Hippocampal formation (tissue), 2 donors: ENCODE data around the gene PPM1F.
"Not testable (repeated sequence)": the region's sequence is repeated elsewhere in the genome, so short reads cannot be mapped to it uniquely, and the experiment has no call there.

Experiments used
- DNase-seq, 2 donors: peaks; one replicate each; lab custom pipeline; 2025; lab: John Stamatoyannopoulos, UW

The PPM1F gene

DNA sequence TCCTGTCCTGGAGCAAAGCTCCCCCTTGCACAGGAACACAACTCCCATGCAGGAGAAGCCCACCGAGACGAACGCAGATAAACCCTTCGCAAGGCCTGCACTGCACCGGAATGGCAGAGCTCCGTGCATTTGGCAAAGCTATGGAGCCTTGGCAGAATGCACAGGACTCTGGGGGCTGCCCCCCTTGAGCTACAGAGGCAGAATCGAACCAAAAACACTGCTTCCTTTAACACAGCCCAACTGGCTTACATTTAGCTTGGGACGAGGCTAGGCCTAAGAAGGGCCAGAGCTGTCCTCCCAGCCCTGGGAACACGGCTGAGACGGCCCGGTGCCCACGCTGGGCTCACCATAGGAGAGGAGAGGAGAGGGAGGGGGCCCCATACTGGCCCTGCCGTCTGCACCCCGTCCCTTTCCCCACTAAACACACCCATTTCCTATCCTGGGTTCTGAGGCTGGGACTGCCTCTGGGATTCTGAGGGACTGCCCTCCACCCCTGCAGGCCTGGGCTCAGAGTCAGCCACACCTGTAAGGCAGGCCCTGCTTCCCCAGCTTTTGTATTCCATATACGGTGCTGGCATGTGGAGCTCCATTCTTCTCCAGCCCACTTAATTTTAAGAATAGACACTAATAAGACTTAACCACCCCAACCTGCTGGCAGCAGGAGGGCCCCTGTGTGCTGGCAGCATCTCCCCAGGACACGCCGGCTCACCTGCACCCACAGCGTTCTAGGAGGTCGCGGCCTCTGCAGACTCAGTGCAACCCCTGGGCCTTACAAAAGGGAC lies 32.9 kb downstream of the PPM1F start:
- DNase-seq = no peak

DNA sequence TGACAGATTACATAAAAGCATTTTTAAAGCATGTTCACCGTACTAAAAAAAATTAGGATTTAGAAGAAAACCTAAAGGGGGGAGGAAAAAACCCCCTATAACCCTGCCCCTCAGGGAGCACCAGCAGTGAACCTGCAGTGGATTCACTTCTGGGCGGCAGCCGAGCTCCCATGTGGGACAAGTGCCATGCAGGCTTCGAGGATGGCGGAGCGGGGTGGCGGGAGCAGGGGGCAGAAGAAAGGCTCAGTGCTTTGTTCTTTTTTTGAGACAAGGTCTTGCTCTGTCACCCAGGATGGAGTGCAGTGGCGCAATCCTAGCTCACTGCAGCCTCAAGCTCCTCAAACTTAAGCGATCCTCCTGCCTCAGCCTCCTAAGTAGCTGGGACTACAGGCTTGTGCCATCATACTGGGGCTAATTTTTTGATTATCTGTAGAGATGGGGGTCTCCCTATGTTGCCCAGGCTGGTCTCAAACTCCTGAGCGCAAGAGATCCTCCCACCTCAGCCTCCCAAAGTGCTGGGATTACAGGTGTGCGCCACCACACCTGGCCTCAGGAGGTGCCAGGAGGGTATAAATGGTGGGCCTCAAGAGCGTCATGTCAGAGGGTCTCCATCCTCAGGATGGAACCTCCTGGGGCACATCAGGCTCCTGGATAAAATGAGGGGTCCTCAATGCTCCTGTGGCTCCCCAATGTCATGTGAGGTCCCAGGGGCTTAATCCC lies 34.0 kb downstream of the PPM1F start:
- no peak for DNase-seq

DNA sequence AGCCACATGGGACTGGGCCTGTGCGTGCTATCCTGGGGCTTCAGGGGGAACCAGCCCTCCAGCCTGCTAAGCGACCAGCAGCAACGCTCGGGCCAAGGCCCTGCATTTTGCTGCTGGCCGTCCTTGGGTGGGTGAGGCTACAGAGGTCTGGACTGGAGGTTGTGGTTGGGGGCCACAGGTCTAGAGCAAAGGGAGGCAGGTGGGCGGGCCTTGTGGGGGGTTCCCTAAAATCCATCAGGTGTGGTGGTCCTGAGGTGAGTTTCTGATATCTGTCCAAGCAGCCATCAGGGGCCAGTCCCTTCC lies 34.7 kb downstream of the PPM1F start:
- DNase-seq = no peak

DNA sequence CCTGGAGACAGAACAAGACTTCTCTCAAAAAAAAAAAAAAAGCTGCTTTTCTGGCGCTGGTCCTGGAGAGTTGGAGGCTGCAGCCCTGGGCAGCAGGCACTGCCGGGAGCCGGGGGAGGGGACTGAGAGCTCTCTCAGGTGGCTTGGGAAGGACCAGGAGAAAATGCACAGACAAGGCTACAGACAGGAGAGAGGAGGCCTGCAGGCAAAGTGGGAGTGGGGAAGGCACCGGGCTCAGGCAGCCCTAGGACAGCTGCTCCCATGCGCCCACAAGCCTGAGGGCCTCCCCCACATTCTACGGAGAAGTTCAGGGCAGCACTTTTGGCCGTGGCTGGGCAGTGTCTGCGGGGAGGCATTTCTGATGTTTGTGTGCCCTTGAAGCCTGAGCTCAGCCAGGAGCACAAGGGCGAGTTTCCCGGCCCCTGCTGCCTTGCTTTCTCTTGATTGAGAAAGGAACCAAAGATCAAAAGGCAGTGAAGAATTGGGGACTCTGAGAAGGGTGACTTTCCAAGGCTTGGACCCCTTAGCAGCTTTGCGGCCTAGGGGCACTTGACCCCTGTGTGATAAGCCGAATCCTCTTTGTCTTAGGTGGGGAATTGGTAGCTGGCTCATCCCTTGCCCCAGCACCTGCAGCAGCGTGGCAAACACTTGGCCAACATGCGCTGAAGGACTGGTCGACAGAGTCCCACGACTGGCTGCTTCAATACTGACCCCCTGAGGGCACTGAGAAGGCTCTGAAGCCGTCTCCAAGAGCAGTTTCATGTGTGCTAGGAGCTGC lies 35.3 kb downstream of the PPM1F start:
- peak in 1 of 2 donors; percentile 6 for DNase-seq

DNA sequence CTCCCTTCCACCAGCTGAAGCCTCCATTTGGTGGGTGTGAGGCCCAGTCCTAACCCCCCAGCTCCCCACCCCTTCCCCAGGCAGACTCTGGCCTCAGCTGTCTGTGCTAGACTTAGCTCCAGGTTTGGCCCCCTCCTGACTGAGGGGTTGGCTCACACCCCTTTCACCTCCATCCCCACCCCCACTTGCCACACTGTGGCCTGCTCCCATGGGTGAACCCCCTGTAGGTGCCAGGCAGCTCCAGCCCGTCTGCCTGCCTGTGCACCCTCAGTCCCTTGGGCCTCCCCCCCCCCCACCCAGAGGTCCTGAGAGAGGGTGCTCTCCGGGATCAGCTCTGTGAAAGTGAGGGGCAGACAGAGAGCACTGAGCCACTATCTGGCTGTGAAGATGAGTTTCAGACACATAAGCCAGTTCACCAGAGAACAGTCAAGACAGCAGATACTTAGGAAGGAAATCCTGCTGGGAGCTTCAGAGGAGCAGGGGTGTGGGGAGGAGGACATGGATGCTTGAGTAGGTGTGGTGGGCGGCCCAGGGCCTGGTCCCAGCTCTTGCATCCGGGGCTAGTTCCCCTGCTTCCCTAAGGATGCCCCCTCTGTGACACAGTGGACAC lies 36.2 kb downstream of the PPM1F start:
- no peak for DNase-seq

DNA sequence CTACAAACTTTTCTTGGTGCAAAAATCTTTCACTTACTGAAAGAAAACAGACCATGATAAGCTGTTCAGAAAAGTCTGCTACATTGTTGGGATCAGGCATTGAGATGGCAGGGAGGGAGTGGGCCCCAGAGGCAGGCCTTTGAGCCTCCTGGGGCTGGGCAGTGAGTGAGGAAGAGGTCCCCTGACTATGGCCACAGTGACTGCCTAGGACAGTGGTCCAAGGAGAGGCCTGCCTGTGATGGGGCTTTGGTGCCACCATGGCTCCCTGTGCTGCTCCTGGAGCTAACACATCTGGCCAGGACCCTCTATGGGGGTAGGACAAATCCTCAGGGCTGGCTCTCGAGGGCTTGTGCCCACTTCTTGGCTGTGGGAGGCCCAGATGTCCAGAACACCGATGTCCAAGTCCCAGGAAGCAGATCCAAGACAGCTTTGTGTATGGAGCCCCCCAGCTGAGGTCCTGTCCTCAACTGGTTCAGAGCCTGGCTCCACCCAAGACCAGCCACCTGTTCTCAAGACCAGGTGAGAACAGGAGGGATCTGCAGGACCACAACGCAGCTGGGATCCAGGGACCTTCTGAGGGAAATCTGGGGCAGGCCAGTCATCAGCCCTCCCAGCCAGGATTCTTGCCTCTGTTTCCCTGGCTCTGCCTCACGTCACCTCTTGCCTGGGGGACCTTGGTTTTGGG lies 36.9 kb downstream of the PPM1F start:
- no peak for DNase-seq

DNA sequence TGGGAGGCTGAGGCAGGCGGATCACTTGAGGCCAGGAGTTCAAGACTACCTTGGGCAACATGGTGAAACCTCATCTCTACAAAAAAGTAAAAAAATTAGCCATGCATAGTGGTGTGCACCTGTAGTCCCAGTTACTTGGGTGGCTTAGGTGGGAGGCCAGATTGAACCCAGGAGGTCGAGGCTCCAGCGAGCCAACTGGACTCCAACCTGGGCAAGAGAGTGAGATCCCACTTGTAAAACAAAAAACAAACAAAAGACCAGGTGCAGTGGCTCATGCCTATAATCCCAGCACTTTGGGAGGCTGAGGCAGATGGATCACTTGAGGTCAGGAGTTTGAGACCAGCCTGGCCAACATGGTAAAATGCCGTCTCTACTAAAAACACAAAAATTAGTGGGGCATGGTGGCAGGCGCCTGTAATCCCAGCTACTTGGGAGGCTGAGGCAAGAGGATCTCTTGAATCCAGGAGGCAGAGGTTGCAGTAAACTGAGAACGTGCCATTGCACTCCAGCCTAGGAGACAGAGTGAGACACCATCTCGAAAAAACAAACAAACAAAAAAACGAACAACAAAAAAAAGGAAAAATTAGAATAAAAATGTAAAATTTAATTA lies 38.5 kb downstream of the PPM1F start:
- not testable (repeated sequence) for DNase-seq

DNA sequence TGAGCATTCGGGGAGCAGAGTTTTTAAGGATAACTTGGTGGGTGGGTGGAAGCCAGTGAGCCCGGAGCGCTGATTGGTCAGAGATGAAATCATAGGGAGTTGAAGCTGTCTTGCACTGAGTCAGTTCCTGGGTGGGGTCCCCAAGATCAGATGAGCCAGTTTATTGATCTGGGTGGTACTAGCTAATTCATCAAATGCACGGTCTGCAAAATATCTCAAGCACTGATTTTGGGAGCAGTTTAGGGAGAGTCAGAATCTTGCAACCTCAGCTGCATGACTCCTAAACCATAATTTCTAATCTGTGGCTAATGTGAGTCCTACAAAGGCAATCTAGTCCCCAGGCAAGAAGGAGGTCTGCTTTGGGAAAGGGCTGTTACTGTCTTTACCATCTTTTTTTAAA lies 42.3 kb downstream of the PPM1F start:
- DNase-seq = not testable (repeated sequence)

DNA sequence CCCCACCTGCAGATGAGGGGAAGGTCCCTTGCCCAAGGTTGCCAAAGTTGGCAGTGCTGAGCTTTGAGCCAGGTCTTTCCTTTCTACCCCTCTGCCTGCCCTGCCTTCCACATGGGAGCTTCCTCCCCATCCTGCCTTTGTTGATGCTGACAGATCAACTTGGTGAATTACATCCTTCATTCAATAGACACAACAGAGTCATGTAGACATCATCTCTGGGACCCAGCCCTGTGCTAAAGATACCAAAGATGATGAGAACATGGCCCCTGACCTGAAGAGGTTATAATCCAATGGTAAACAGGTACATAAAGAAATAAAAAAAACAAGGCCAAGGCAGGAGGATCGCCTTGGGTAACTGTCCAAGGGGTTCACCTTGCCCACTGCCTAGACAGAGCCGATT lies 42.8 kb downstream of the PPM1F start:
- no peak for DNase-seq

DNA sequence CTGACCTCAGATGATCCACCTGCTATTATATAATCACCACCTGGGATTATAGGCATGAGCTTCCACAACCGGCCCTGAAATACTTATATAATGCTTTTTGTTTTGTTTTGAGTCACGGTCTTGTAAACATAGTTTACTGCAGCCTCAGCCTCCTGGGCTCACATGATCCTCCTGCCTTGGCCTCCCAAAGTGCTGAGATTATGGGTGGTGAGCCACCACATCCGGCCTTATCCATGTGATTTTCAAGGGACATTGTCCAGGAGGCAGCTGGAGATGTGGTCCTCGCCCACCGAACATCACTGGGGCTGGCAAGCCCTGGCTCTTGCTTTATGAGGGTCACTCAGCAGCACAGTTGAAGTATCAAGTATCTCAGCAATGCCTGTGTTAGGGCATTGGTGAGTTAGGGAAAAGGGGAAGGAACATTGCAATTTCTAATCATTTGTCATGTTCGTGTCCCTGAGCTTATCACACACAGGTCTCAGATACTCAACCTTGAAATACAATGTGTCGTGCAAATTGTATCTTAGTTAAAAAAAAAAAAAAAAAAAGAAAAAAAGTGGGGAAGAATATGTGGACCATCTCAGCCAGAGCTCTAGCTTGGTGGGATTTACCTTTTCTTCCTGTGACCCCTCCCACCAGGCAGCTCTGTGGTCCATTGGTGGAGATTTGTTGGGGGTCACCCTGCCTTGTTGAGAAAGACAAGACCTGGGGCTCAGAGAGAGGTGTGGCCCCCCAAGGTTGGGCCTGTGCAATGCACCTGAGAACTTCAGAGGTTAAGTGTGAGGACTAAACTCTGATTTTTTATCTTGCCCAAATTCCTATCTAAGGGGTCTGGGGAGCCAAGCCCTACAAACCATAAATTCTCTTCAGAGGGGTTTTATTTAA lies 44.8 kb downstream of the PPM1F start:
- DNase-seq = no peak

DNA sequence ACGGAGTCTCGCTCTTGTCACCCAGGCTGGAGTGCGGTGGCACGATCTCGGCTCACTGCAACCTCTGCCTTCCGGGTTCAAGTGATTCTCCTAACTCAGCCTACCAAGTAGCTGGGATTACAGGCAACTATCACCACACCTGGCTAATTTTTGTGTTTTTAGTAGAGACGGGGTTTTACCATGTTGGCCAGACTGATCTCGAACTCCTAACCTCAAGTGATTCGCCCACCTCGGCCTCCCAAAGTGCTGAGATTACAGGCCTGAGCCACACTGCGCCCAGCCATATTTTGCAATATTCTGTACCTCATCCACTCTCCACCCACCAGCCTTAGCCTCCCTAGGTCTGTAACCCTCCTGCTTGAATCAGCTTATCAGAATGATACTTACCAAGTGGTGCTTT lies 47.4 kb downstream of the PPM1F start:
- not testable (repeated sequence) for DNase-seq

DNA sequence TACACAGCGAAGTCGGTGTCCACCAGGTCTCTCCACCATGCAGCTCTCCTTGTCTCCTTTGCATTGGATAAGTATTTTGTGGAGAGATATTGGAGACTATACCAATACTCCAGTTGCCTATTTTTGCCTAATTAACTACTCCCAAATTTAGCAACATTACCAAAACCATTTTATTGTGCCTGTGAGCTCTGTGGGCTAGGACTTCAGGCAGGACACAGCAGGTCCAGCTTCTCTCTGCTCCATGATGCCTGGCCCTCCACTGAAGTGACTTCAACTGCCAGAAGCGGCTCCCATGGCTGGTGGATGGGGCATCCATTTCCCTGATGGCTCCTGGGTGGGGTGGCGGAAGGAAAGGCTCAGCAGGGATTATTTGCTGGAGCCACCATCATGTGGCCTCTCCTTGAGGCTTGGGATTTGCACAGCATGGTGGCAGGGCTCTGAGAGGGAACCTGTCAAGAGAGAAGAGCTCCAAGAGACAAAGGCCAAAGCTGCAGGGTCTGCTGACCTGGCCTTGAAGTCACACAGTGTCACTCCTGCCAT lies 48.3 kb downstream of the PPM1F start:
- DNase-seq = no peak

DNA sequence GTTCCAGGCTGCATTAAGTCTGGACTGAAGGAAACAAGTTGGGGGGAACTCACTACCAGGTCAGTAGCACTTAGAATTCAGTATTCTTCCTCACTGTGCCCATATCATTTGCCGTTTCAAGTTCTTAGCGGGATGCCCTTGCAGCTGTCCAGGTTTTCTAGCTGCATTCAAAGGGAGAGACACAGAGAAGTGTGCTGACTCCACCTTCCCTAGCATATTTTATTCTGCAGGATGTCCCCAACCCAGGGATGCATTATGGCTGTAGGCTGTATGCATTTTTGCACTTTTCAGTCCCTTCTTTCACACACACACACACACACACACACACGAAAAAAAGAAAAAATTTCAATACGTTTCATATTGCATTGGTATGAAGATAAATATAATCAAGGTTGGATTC lies 49.4 kb downstream of the PPM1F start:
- DNase-seq = no peak

DNA sequence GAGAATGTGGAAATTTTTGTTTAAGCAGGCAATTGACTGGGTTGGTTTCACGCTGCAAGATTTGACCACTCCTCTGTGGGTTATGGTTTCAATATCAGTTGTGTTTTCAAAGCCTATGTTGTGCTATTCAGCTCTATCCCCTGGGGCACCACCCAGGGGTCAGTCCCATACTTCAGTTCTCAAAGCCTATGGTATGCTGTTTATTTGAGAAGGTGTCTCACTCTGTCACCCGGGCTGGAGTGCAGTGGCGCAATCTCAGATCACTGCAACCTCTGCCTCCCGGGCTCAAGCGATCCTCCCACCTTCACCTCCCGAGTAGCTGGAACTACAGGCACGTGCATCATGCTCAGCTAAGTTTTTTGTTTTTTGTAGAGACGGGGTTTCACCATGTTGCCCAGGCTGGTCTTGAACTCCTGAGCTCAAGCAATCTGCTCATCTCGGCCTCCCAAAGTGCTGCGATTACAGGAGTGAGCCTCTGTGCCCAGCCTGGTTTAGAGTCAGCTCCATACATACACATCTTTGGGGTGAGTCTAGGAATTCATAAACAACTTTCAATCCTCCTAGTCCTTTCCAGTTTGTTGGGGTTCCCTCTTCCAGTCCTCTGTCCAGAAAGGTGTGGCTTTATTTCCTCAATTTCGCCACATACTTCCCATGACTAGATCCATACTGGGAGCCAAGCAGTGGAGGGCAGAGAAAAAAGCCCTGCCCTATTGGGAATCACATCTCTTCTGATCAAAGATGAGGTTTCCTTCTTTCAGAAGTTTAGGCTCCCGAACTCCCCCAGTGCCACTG lies 50.2 kb downstream of the PPM1F start:
- no peak for DNase-seq

DNA sequence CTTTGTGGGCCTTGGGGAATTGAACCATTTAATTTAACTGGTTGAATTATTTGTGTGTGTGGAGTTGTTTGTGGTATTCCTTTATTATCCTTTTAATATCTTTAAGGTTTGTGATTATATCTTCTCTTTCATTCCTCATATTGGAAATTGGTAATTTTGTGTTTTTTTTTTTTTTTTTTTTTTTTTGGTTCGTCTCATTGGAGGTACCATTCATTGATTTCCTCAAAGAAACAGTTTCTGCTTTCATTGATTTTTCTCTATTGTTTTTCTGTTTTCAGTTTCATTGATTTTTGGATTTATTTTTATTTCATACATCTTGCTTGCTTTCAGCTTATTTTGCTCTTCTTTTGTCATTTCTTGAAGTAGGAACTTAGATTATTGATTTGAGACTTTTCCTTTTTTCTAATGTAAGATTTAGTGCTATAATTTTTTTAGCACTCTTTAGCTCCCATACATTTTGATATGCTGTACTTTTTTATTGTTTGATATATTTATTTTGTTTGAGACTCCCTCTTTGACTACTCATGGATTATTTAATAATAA lies 54.2 kb downstream of the PPM1F start:
- DNase-seq = no peak

DNA sequence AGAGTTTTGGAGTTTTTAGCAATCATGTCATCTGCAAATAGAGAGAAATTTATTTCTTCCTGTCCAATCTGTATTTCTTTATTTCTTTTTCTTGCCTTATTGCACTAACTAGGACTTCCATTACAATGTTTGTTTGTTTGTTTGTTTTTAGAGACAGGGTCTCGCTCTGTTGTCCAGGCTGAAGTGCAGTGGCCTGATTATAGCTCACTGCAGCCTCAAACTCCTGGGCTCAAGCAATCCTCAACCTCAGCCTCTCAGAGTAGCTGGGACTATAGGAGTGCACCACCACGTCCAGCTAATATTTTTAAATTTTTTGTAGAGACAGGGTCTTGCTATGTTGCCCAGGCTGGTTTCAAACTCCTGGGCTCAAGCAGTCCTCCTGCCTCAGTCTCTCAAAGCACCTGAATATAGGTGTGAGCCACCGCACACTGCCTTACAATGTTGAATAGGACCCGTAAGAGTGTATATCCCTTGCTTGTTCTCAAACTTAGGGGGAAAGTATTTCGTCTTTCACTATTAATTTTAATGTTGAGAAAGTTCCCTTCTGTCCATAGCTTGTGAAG lies 55.6 kb downstream of the PPM1F start:
- no peak for DNase-seq

DNA sequence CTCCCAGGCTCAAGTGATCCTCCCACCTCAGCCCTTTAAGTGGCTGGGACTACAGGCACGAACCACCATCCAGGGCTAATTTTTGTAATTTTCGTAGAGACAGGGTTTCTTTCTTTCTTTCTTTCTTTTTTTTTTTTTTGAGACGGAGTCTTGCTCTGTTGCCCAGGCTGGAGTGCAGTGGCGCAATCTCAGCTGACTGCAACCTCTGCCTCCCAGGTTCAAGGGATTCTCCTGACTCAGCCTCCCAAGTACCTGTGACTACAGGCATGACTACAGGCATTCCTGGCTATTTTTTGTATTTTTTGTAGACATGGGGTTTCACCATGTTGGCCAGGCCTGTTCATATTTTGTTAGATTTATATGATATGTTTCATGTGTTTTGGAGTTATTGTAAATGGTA lies 56.4 kb downstream of the PPM1F start:
- not testable (repeated sequence) for DNase-seq

DNA sequence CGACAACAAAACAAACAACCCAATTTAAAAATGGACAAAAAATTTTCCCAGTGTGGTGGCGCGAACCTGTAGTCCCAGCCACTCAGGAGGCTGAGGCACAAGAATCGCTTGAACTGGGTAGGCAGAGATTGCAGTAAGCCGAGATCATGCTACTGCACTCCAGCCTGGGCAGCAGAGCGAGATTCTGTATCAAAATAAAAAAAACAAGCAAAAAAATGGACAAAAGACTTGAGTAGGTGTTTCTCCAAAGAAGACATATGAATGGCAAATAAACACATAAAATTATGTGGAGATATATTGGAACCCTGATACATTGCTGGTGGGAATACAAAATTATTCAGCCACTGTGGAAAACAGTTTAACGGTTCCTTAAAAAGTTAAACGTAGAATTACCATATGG lies 57.8 kb downstream of the PPM1F start:
- DNase-seq = no peak
